ENCODE measurements around the gene GALNT15. TPM values are rescaled to one million over a fixed set of nuclear protein-coding genes. Genes with fewer than 3 reads are reported as not detected.

The GALNT15 gene
- total RNA-seq, 1 experiment from 2014 or later = not detected

- Histone ChIP-seq H3K79me2 (ENCODE audit: low read depth) (no peaks in the 10 kb centered on the region), H3K27ac (no peak overlapping the region), H3F3A (ENCODE audit: insufficient read depth, low read depth) (no peaks in the 10 kb centered on the region), H3K4me2 (no peak overlapping the region), H3K36me3 (ENCODE audit: low read depth) (no peaks in the 10 kb centered on the region), H3K9me3 (ENCODE audit: insufficient read depth, low read depth) (no peaks in the 10 kb centered on the region), H4K20me1 (ENCODE audit: insufficient read depth) (no peaks in the 10 kb centered on the region), H3K4me3 (no peak overlapping the region), H3K27me3 (ENCODE audit: insufficient read depth, low read depth) (no peaks in the 10 kb centered on the region), H3K9me2 (ENCODE audit: insufficient read depth) (0 out of 2 replicates have a peak, but pooled peaks cover 3% of the 10 kb centered on the region), H3K4me1 (replicated peaks; ENCODE audit: insufficient read depth) (no peaks in the 10 kb centered on the region), H2AFZ (no peak overlapping the region)
- CTCF ChIA-PET = no interaction called here
- DNase-seq = no peak
- no peak for TF ChIP-seq CTCF (conservative IDR thresholded peaks at IDR 0.05)
- no peak for TF ChIP-seq EZH2 (IDR thresholded peaks at IDR 0.05; ENCODE audit: low read depth)
- POLR2A ChIA-PET (ENCODE audit: unreplicated experiment) = no interaction called here
- BruUV-seq (replicated peaks) = no TSS peak
- intact Hi-C loops (cut with micrococcal nuclease; ENCODE audit: unreplicated experiment) = no loop called here
Observed at GRCh38 chr3:16222547-16222946, 48.1 kb downstream of the GALNT15 start.

- H3K4me2 ChIP-seq = no peak overlapping the region
- H3F3A ChIP-seq (ENCODE audit: insufficient read depth, low read depth) = no peaks in the 10 kb centered on the region
- H3K27ac ChIP-seq = no peak overlapping the region
- no peak overlapping the region for H2AFZ ChIP-seq
- intact Hi-C loops (cut with micrococcal nuclease; ENCODE audit: unreplicated experiment) = no loop called here
- POLR2A ChIA-PET (ENCODE audit: unreplicated experiment) = no interaction called here
- no peaks in the 10 kb centered on the region for H4K20me1 ChIP-seq (ENCODE audit: insufficient read depth)
- H3K36me3 ChIP-seq (ENCODE audit: low read depth) = no peaks in the 10 kb centered on the region
- no peak for DNase-seq
- H3K4me3 ChIP-seq = no peak overlapping the region
- no TSS peak for BruUV-seq (replicated peaks)
- 0 out of 2 replicates have a peak, but pooled peaks cover 3% of the 10 kb centered on the region for H3K9me2 ChIP-seq (ENCODE audit: insufficient read depth)
- no peaks in the 10 kb centered on the region for H3K79me2 ChIP-seq (ENCODE audit: low read depth)
- CTCF ChIA-PET = no interaction called here
- no peaks in the 10 kb centered on the region for H3K9me3 ChIP-seq (ENCODE audit: insufficient read depth, low read depth)
- no peaks in the 10 kb centered on the region for H3K27me3 ChIP-seq (ENCODE audit: insufficient read depth, low read depth)
- no peaks in the 10 kb centered on the region for H3K4me1 ChIP-seq (replicated peaks; ENCODE audit: insufficient read depth)
- TF ChIP-seq EZH2 (IDR thresholded peaks at IDR 0.05; ENCODE audit: low read depth) (no peak), CTCF (conservative IDR thresholded peaks at IDR 0.05) (no peak)
Observed at GRCh38 chr3:16224325-16224724, 49.8 kb downstream of the GALNT15 start.

GRCh38 chr3:16227566-16227965, 53.1 kb downstream of the GALNT15 start:
- no TSS peak for BruUV-seq (replicated peaks)
- POLR2A ChIA-PET (ENCODE audit: unreplicated experiment) = interaction anchor here (0.6 kb wide), 1 partner anchor 1123 kb away, joined by 9 read pairs; no protein-coding TSS in a partner anchor
- Histone ChIP-seq H3K36me3 (ENCODE audit: low read depth) (no peaks in the 10 kb centered on the region), H3K9me3 (ENCODE audit: insufficient read depth, low read depth) (no peaks in the 10 kb centered on the region), H3F3A (ENCODE audit: insufficient read depth, low read depth) (no peaks in the 10 kb centered on the region), H3K27me3 (ENCODE audit: insufficient read depth, low read depth) (no peaks in the 10 kb centered on the region), H3K4me3 (no peak overlapping the region), H3K79me2 (ENCODE audit: low read depth) (no peaks in the 10 kb centered on the region), H3K4me2 (no peak overlapping the region), H2AFZ (no peak overlapping the region), H3K4me1 (replicated peaks; ENCODE audit: insufficient read depth) (no peaks in the 10 kb centered on the region), H3K27ac (no peak overlapping the region), H3K9me2 (ENCODE audit: insufficient read depth) (0 out of 2 replicates have a peak, but pooled peaks cover 3% of the 10 kb centered on the region), H4K20me1 (ENCODE audit: insufficient read depth) (no peaks in the 10 kb centered on the region)
- intact Hi-C loops (cut with micrococcal nuclease; ENCODE audit: unreplicated experiment) = no loop called here
- DNase-seq = no peak
- TF ChIP-seq EZH2 (IDR thresholded peaks at IDR 0.05; ENCODE audit: low read depth) (no peak), CTCF (conservative IDR thresholded peaks at IDR 0.05) (no peak)
- CTCF ChIA-PET = interaction anchor here (0.7 kb wide), 1 partner anchor 41 kb away, joined by 3 read pairs; no protein-coding TSS in a partner anchor
